NCI-H187 treated with DMSO at 0.1 percent for 48 hours (cell line): Measurements from ENCODE around the gene GHRHR.

Source experiments
- DNase-seq: peaks from one replicate; lab custom pipeline; 2025; lab: John Stamatoyannopoulos, UW

GHRHR gene

GRCh38 chr7:30928254-30928872 is 35.4 kb upstream of the GHRHR start:
- no peak for DNase-seq

DNA sequence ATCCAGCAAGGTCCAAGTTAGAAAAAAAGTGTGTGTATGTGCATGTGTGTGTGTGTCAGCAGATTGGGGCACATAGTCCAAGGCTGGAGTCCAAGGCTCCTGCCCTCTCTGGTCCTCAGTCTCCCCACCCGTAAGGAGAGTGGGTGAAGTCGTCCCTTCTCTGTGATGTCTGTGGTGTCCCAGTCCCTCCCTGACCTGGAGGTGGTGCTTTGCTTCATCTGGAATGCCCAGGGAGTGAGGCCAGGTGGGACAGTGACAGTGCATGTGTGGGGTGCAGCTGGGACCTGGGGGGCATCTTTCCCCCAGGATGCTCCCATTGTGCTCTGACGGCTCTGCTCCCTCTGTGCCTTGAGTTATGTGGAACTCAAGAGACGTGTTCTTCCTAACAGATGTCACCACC is 34.1 kb upstream of the GHRHR start:
- DNase-seq, result no peak

DNA sequence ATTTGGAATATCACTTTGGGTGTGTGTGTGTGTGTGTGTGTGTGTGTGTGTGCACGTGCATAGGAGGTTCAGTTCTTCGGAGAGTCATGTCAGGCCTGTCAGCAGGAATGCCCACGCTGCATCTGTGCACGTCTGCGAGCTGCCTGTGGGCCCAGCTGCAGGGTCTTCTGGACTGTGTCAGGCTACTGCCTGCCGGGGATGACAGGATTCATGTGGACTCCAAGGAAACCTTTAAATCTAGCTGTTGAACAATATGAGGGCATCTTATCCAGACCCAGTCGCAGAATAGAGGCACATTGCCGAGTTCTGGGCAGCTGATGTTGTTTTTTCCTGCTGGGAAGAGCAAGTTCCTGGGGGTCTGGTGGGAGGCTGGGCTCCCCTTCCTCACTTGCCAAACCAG is 33.1 kb upstream of the GHRHR start:
- no peak for DNase-seq

DNA sequence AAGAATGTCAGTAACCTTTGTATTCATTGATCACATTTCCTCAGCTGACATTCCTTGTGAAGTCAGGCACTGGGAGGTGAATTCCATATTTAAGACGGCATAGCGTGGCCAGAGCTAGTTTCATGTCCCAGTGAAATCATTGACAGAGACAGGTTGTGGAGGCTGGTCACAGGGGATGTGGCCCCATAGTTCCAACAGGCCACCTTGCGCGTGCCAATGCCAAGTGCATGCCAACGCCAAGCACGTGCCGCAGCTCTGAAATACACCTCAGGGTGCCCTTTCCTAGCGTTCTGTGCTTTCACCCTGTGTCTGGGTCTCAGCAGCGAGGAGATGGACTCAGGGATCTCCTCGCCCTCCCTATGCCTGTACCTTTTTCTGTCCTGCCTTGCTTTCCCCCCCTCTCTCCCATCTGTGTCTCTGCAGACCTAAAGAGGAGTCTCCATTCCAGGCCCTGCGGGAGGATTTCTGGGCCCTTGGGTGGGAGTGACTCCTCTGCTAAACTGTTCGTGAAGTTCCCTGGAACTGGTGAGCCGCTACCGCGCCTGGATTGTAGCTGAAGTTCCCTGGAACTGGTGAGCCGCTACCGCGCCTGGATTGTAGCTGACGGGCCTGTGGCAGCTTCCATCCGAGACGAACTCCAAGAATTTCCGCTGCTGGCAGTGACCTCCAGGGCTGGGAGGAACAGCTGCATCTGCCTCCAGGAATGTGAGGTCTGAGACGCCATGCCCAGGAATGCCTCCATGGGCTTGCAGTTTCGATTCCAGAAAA is 32.4 kb upstream of the GHRHR start:
- DNase-seq, result no peak

GRCh38 chr7:30931929-30932540 is 31.7 kb upstream of the GHRHR start:
- no peak for DNase-seq

- DNase-seq, result no peak
Observed at GRCh38 chr7:30932562-30932961, 31.2 kb upstream of the GHRHR start.

- no peak for DNase-seq
Observed at GRCh38 chr7:30933124-30933974, 30.4 kb upstream of the GHRHR start.

DNA sequence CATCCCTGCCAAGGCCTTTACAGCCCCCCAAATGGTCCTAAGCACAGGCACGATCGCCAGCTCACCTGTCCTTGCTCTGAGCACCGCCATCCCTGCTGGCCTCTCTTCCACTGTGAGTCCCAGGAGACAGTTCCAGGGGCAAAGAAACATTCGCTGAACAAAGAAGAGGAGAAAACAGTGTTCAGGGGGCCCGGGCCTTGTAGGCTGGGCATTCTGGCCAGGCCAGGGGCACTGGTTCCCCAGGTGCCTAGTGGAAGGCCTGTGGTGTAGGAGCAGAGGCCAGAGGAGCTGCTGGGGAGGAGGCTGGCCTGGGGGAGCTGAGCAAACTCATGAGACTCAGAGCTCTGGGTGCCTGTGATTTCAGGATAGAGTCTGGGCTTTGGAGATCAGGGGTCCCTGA is 29.5 kb upstream of the GHRHR start:
- no peak for DNase-seq

- no peak for DNase-seq
Observed at GRCh38 chr7:30934732-30935568, 28.8 kb upstream of the GHRHR start.

DNA sequence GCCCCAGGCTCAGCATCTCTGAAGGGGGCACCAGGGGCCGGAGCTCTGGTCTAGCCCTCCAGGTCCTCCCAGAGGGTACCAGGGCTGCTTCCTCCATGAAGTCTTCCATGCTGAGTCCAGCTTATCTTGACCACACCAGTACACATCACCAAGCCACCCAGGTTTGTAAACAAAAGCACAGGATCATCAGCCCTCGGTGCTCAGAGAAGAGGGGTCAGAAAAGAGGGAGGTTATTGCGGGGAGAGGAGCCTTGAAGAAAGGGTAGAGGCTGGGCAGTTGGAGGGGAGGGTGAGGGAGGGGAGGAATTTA is 28.2 kb upstream of the GHRHR start:
- DNase-seq, result no peak

DNA sequence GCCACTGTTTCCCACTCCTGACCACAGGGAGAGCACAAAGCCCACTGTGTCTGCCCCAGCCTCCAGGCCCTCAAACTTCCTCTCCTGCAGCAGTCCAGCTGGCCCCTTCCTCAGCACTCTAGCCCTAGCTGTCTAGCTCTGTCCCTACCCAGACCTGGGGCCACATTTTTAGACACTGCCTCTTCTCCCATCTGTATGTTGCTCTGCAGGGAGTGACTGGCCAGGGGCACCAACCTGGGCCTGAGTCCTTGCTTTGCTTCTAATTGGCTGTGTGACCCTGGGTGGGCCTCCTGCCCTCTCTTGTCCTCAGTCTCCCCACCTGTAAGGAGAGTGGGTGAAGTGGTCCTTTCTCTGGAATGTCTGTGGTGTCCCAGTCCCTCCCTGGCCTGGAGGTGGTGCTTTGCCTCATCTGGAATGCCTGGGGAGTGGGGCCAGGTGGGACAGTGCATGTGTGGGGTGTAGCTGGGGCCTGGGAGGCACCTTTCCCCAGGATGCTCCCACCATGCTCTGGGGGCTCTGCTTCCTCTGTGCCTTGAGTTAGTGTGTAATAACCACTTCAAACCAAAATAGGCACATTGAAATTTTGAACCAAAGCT is 27.0 kb upstream of the GHRHR start:
- no peak for DNase-seq

DNA sequence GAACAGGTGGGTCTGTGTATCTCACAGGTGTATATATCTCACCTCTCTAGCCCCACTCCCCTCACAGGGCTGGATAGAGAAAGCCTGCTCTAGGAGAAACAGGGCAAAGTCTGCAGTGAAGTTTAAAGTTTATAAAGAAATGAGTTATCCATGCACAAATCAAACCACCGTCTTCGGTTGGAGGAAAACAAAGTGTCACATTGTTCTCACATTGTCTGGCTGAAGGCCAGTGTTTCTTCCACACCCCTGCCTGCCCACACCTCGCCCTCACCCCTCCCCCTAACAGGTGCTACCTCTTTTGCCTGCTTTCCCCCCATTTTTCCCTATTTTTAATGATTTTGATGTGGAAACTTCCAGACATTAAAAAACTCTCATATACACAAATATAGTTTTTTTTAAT is 26.3 kb upstream of the GHRHR start:
- no peak for DNase-seq

DNA sequence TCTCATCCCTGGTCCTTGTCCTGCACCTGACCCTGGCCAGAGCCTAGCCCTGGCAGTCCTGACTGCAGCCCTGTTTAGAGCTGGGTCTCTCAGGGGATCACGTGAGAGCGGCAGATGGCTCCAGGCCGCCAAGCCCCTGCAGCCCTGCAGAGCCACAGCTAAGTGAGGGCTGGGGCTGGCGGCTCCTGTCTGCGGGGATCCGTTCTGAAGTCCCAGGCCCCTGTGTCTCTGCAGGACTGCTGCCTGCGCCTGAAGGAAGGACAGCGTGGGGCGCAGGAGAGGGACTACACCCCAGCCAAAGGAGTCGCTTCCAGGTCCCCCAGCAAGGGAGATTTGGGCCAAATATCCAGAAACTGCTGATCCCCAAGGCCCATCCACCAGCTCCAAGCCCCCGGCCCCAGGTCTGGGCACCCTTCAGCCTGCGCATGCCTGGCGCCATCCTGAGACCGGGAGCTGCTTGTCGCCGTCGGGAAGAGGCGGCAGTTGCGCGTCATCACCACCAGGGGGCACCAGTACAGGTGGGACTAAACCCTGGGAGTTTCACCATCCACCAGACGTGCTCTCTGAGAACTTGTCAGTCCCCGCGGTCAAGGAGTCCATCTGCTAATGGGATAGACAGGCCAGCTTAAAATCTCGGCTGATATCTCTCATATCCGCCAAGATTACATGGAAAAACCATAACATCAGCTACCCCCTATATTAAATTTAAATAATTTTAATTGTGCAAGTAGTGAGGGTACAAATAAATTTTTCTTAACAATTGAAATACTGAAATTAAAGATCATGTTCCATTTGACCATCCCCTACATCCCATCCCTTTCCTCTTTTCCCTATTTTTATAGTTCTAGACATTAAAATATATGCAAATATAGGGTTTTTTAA is 25.1 kb upstream of the GHRHR start:
- no peak for DNase-seq

DNA sequence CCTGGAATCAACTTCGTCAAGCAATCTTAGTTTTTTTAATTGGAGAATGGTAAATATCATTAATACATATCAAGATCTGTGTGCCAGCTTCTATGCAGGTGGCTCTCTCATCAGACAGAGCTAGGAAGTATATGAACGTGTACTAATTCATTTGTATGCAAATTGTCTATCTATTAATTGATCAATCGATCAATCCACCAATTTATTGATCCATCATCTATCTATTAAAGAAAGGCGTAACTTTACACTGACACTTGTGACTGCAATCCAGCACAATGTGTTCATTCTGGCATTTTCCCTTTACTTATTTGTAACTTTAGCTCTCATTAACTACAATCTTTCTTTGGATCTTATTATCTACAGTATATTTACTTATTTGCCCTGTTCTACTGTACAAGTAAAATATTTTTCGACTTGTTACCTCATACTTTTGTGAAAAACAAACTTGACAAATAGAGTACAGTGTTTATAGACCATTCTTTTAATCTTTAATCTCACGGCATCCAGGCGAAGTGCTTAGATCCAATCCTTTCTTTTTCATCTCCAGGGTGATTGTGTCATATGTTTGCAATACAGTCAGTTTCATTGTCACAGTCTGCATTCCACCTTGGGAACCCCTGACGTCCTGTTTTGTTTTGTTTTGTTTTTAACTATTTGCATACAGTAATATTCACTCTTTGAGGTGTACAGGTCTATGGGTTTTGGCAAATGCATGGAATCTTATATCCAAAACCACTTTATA is 22.0 kb upstream of the GHRHR start:
- DNase-seq, result no peak

DNA sequence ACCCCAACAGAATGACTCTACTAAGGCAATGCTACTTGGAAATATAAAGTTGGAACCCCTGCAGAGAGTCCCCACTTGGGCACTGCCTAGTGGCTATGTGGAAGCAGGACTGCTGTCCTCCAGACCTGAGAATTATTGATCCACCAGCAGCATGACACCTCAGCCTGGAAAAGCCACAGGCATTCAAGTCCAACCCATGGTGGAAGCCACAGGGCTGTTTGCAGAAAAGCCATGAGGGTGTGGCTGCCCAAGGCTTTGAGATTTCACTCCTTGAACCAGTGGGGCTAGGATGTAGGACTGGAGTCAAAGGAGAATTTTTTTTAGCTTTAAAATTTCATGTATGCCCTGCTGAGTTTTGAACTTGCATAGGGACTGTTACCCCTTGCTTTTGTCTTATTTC is 13.6 kb upstream of the GHRHR start:
- no peak for DNase-seq

DNA sequence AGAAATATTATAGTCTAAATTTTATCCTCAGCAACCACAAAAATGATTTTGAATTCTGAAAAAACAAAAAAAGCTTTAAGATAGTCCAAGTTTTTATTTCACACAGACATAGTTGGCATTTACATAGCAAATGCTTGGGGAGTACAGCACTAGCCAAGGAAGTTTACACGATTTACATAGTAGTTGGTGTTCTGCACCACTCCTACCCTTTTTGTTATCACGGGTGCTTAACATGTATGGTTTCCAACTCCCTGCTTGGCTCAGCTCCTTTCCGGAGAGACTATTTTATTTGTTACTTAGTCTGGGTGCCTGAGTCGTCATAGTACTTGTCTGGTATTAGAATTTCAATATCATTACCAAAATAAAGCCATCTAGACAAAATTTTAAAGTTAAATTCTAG is 8.8 kb upstream of the GHRHR start:
- DNase-seq, result no peak

DNA sequence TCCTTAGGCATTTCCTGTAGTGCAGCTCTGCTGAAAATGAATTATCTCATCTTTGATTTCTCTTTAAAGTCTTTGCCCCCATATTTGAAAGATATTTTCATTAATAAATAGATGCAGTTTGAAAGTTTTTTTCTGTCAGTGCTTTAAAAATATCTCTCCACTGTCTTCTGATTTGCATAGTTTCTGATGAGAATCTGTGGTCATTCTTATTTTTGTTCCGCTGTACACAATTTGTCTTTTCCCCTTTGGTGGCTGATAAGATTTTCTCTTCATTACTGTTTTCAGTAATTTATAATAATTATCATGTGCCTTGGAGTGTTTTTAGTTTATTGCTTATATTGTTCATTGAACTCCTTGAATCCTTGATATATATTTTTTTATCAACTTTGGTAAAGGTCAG is 7.0 kb upstream of the GHRHR start:
- no peak for DNase-seq

- no peak for DNase-seq
Observed at GRCh38 chr7:30965372-30965771, 1.6 kb downstream of the GHRHR start.

GRCh38 chr7:30965883-30966282 is 2.1 kb downstream of the GHRHR start:
- no peak for DNase-seq

GRCh38 chr7:30968294-30968693 is 4.5 kb downstream of the GHRHR start:
- DNase-seq, result no peak
